DMS53 (cell line): ENCODE data around the gene PHKB.

Experiments used
- DNase-seq: peaks from one replicate; lab custom pipeline; 2025; lab: John Stamatoyannopoulos, UW

The PHKB gene

GRCh38 chr16:47731252-47731651 lies 270.1 kb downstream of the PHKB start:
- no peak for DNase-seq

- DNase-seq: no peak
Measured at GRCh38 chr16:47732122-47732521, 271.0 kb downstream of the PHKB start.

- no peak for DNase-seq
Measured at GRCh38 chr16:47732523-47733111, 271.5 kb downstream of the PHKB start.

GRCh38 chr16:47734081-47734857 lies 273.1 kb downstream of the PHKB start:
- no peak for DNase-seq

GRCh38 chr16:47734987-47735594 lies 274.0 kb downstream of the PHKB start:
- DNase-seq: peak; percentile 54

- DNase-seq: no peak
Measured at GRCh38 chr16:47750371-47750770, 289.2 kb downstream of the PHKB start.
